ENCODE measurements around the gene ADORA1.

- TF ChIP-seq CTCF (IDR thresholded peaks at IDR 0.05; ENCODE audit: low read length) (no peak), EZH2 (optimal IDR thresholded peaks at IDR 0.05; ENCODE audit: low read depth, low read length) (no peak)
Measured at GRCh38 chr1:203153051-203153988, 25.8 kb downstream of the ADORA1 start.

Measured in MM.1S (cell line).